T-cell (primary cell): Measurements from ENCODE around the gene NUP188. TPM values are rescaled to one million over a fixed set of nuclear protein-coding genes. Genes with fewer than 3 reads are reported as not detected.

ENCODE experiments used
- ATAC-seq, 4 experiments: fragments of 200-7000 bp in 3 of 4; fragments of 150-1000 bp in 1 of 4; cut with Tn5 transposase; replicated peaks in 1 of 4; 1 replicate in 3 of 4; 2 replicates in 1 of 4; pipeline ENCODE4 v1.10.0; 2021; ENCODE audit warnings: moderate library complexity in 3 of 4, mild to moderate bottlenecking in 2 of 4, moderate number of reproducible peaks in 1 of 4
- CTCF ChIA-PET, 2 donors: fragments of 300-600 bp; sonication (Branson Sonifier 250); formaldehyde crosslinking; loops; one replicate each; lab custom pipeline; 2022; ENCODE audit warnings: antibody characterized with exemption in 2 of 2; lab: Charles Lee
- POLR2A ChIA-PET, 2 donors: fragments of 300-600 bp; sonication (Branson Sonifier 250); formaldehyde crosslinking; loops; one replicate each; lab custom pipeline; 2022; ENCODE audit warnings: antibody characterized with exemption in 2 of 2; lab: Charles Lee
- DNase-seq, 35 experiments: peaks; one replicate each; pipeline versions ENCODE4 v3.0.0 to v3.0.0-alpha.2; 2013 to 2023
- H3K27ac ChIP-seq: one replicate; pipeline ENCODE4 v1.5.1; 2013; ENCODE audit warnings: low read length
- H3K27me3 ChIP-seq, 2 experiments: replicated peaks in 1 of 2; 1 replicate in 1 of 2; 2 replicates in 1 of 2; pipeline versions ENCODE4 v1.6.1 to v1.7.0; 2013; ENCODE audit warnings: low read length in 1 of 2, mixed read lengths in 1 of 2; ENCODE audit not compliant: control insufficient read depth in 2 of 2, insufficient read depth in 2 of 2; ENCODE audit errors: extremely low read depth in 1 of 2
- H3K36me3 ChIP-seq, 2 donors: 1 replicate in 1 of 2; 2 replicates in 1 of 2; pipeline versions ENCODE4 v1.6.1 to v1.7.0; 2013; ENCODE audit warnings: low read length in 1 of 2; ENCODE audit not compliant: control insufficient read depth in 2 of 2, insufficient read depth in 1 of 2; ENCODE audit errors: extremely low read depth in 1 of 2
- H3K4me1 ChIP-seq, 2 experiments: 1 replicate in 1 of 2; 2 replicates in 1 of 2; pipeline versions ENCODE4 v1.6.1 to v1.7.0; 2013; ENCODE audit warnings: low read length in 2 of 2, mixed read lengths in 1 of 2; ENCODE audit not compliant: insufficient read depth in 2 of 2, control insufficient read depth in 1 of 2; ENCODE audit errors: extremely low read depth in 1 of 2
- H3K4me3 ChIP-seq, 2 donors: 1 replicate in 1 of 2; 2 replicates in 1 of 2; pipeline versions ENCODE4 v1.5.1 to v1.7.0; 2013; ENCODE audit warnings: mild to moderate bottlenecking in 2 of 2, low read length in 1 of 2, moderate library complexity in 1 of 2; ENCODE audit not compliant: control insufficient read depth in 1 of 2; ENCODE audit errors: extremely low read depth in 1 of 2
- H3K9me3 ChIP-seq: 2 replicates; pipeline ENCODE4 v1.7.0; 2013
- H3K27ac Mint-ChIP-seq, 2 donors: one replicate each; pipeline ENCODE4 v1.8.0; 2020 to 2021; ENCODE audit warnings: mild to moderate bottlenecking in 2 of 2, mixed read lengths in 2 of 2
- H3K27me3 Mint-ChIP-seq, 2 donors: one replicate each; pipeline ENCODE4 v1.8.0; 2021 to 2022; ENCODE audit warnings: mixed read lengths in 2 of 2
- H3K36me3 Mint-ChIP-seq: one replicate; pipeline ENCODE4 v1.8.0; 2021; ENCODE audit warnings: mixed read lengths
- H3K4me1 Mint-ChIP-seq, 3 donors: one replicate each; pipeline ENCODE4 v1.8.0; 2020 to 2022; ENCODE audit warnings: mixed read lengths in 3 of 3, mild to moderate bottlenecking in 1 of 3
- H3K4me3 Mint-ChIP-seq, 3 donors: one replicate each; pipeline ENCODE4 v1.8.0; 2020 to 2022; ENCODE audit warnings: mild to moderate bottlenecking in 3 of 3, mixed read lengths in 3 of 3, moderate library complexity in 3 of 3
- H3K9me3 Mint-ChIP-seq, 3 donors: one replicate each; pipeline ENCODE4 v1.8.0; 2020 to 2022; ENCODE audit warnings: mixed read lengths in 3 of 3
- WGBS: methylation state at CpG from one replicate; pipeline ENCODE4 v1.1.5; 2013; ENCODE audit warnings: missing lambda C conversion rate; ENCODE audit not compliant: insufficient coverage; 5-methylcytosine and 5-hydroxymethylcytosine counted together
- total RNA-seq, 35 experiments: library from RNA in 6 of 35; stranded (reverse) in 6 of 35; fragments of 120-200 nt in 1 of 35; gene quantifications; one replicate each; pipeline versions ENCODE4 v1.2.1 to v1.2.4 and lab custom pipeline; 2013 to 2026

The NUP188 gene, protein sequence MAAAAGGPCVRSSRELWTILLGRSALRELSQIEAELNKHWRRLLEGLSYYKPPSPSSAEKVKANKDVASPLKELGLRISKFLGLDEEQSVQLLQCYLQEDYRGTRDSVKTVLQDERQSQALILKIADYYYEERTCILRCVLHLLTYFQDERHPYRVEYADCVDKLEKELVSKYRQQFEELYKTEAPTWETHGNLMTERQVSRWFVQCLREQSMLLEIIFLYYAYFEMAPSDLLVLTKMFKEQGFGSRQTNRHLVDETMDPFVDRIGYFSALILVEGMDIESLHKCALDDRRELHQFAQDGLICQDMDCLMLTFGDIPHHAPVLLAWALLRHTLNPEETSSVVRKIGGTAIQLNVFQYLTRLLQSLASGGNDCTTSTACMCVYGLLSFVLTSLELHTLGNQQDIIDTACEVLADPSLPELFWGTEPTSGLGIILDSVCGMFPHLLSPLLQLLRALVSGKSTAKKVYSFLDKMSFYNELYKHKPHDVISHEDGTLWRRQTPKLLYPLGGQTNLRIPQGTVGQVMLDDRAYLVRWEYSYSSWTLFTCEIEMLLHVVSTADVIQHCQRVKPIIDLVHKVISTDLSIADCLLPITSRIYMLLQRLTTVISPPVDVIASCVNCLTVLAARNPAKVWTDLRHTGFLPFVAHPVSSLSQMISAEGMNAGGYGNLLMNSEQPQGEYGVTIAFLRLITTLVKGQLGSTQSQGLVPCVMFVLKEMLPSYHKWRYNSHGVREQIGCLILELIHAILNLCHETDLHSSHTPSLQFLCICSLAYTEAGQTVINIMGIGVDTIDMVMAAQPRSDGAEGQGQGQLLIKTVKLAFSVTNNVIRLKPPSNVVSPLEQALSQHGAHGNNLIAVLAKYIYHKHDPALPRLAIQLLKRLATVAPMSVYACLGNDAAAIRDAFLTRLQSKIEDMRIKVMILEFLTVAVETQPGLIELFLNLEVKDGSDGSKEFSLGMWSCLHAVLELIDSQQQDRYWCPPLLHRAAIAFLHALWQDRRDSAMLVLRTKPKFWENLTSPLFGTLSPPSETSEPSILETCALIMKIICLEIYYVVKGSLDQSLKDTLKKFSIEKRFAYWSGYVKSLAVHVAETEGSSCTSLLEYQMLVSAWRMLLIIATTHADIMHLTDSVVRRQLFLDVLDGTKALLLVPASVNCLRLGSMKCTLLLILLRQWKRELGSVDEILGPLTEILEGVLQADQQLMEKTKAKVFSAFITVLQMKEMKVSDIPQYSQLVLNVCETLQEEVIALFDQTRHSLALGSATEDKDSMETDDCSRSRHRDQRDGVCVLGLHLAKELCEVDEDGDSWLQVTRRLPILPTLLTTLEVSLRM (N-terminal part only)
- total RNA-seq (10 to 100 TPM; 51.0 to 78.4 (median 71.3) TPM), total RNA-seq (lab: John Stamatoyannopoulos, UW) (72.3 to 310 (median 102) reads per million in 29 experiments)
- 43.4 TPM for total RNA-seq (2013)

DNA sequence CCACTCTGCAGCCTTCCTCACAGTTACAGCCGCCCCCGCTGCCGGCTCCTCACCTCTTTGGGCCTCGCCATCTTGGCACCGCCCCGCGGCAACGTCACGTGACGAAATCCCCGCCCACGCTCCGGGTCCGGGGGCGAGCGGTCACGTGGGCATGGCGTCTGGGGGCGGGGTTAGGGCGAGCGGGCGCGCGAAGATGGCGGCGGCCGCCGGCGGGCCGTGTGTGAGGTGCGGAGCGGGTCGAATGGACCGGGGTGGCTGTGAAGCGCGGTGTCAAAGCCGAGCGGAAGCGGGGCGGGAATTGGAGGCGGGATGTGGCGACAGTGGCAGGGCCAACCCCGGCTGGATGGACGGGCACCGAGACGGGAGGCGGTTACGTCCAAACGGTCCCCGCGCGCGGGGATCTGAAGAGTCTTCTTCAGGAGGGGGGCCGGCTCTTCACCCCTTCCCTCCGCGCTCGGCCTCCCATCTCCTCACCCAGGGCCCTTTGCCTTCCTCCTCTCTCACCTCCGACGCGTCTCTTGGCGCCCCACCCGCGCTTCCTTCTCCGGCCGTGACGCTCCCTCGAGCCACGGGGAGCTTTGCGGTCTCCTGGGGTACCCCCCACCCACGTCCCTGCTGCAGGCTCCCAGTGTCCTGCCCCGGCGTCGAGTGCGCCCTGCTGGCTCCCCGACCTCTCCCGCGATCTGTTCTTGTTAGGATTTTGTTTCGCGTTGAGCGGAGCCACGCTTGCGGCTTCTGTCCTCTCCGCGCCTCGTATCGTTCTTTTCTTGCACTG is at the start of gene NUP188, which contains the start of gene DOLK:
Gene NUP188, plus strand, starts transcription at position 173 of the 775 bp plus-strand sequence. Its CDS starts 21 bp downstream, at position 194.
Gene DOLK, minus strand, starts transcription at position 77 of the 775 bp plus-strand sequence. CDS start 300 bp downstream, outside the sequence.
- H3K9me3 ChIP-seq: no peaks in the 10 kb centered on the region
- Mint-ChIP-seq H3K9me3 (no peaks in the 10 kb centered on the region), H3K27me3 (no peaks in the 10 kb centered on the region), H3K4me1 (peaks cover 28 to 38% (median 36%) of the 10 kb centered on the region in 3 donors), H3K4me3 (peak within 1 kb of the TSS; percentile 96 to 99 (median 96)), H3K27ac (peak within 1 kb of the TSS; percentile 93 to 97), H3K36me3 (peaks cover 10% of the 10 kb centered on the region)
- ChIA-PET CTCF (no interaction called here), POLR2A (interaction anchor here in 1 of 2 donors (0.5 to 0.6 kb wide), 2 partner anchors 143 to 790 kb away, joined by 4 to 7 read pairs; no protein-coding TSS in a partner anchor)
- H3K4me3 ChIP-seq: peak within 1 kb of the TSS; percentile 80 to 98
- H3K36me3 ChIP-seq: peaks cover 6 to 22% of the 10 kb centered on the region in 2 donors
- WGBS: under 1% methylated on average over 86 of the region's 86 CpGs
- no peaks in the 10 kb centered on the region for H3K27me3 ChIP-seq
- peak; percentile 86 to 94 (median 91) for ATAC-seq
- H3K4me1 ChIP-seq: peaks cover 10 to 29% of the 10 kb centered on the region in 2 experiments
- H3K27ac ChIP-seq: peak within 1 kb of the TSS; percentile 97
- DNase-seq: peak; percentile 94 to 100 (median 99)

DNA sequence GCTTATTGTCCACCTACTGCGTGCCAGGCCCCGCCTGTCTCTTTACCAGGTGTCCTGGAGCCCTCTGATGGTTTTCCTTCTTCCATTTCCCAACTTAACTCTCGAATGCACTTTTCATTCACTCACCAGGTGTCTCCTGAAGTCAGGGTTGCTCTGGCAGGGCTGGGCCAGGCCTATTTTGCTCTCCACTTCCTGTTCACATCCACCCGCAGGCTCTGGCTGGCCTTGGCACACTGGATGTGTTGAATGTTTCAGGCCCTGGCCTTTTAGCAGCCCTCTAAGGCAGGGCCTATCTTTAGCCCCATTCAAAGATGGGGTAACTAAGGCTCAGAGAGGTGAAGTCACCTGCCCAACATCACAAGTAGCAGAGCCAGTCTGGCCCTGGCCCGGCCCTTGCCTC is 49.1 kb upstream of the NUP188 start:
- H3K27ac Mint-ChIP-seq: peak overlapping the region; percentile 96 to 97
- Histone ChIP-seq H3K9me3 (no peaks in the 10 kb centered on the region), H3K4me1 (peaks cover 57 to 91% of the 10 kb centered on the region in 2 experiments), H3K27ac (peak overlapping the region; percentile 79), H3K27me3 (no peaks in the 10 kb centered on the region), H3K36me3 (peaks cover 0 to 24% of the 10 kb centered on the region in 2 donors), H3K4me3 (no peak overlapping the region)
- peaks cover 77 to 91% (median 82%) of the 10 kb centered on the region in 3 donors for H3K4me1 Mint-ChIP-seq
- POLR2A ChIA-PET: interaction anchor here in 1 of 2 donors (0.5 to 0.7 kb wide), 2 partner anchors 9 to 69 kb away, joined by 3 to 4 read pairs; partner anchors contain the start of gene SPOUT1
- H3K9me3 Mint-ChIP-seq: no peaks in the 10 kb centered on the region
- peaks cover 20% of the 10 kb centered on the region for H3K36me3 Mint-ChIP-seq
- CTCF ChIA-PET: no interaction called here
- ATAC-seq (no peak), DNase-seq (peak in 1 of 35 experiments; percentile 31)
- no peaks in the 10 kb centered on the region for H3K27me3 Mint-ChIP-seq
- WGBS: 75% methylated on average over 4 of the region's 5 CpGs
- H3K4me3 Mint-ChIP-seq: peak overlapping the region in 1 of 3 donors; percentile 63

DNA sequence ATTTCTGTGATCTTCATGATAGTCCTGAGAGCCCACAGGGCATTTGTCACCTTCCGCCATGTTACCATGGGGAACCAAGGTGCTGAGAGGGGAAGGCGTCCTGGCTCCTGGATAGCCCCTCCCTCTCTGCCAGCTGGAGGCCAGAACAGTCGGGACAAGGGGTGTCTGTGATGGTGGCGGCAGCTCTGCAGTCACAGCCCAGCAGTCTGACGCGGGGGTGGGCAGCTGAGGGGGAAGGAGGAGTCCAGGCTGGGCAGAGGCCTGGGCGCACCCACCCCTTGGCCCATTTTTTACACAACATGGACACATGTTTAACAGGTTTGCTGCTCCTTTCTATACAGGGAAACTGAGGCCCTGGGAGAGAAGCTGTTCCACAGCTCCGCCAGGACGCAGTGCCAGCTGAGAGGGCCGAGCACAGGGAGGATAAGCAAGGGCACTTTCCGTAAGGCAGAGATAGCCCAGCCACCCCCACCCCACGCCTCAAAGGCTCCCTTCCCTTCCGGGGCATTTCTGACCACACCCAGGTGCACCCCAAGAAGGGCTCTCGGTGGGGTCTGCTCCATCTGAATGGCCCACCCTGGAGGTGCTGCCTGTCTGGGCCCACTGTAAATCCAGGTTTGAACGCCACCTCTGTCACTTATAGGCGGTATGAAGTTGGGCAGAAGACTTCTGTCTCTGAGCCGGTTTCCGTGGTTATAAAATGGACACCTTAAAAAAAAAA is 48.5 kb upstream of the NUP188 start:
- Histone ChIP-seq H3K27ac (peak overlapping the region; percentile 79), H3K9me3 (no peaks in the 10 kb centered on the region), H3K4me3 (peak overlapping the region in 1 of 2 donors; percentile 25), H3K36me3 (peaks cover 0 to 24% of the 10 kb centered on the region in 2 donors), H3K4me1 (peaks cover 62 to 92% of the 10 kb centered on the region in 2 experiments), H3K27me3 (no peaks in the 10 kb centered on the region)
- Mint-ChIP-seq H3K27ac (peak overlapping the region; percentile 96 to 97), H3K9me3 (no peaks in the 10 kb centered on the region), H3K4me3 (peak overlapping the region; percentile 1 to 63 (median 32)), H3K4me1 (peaks cover 81 to 93% (median 83%) of the 10 kb centered on the region in 3 donors), H3K27me3 (no peaks in the 10 kb centered on the region), H3K36me3 (peaks cover 18% of the 10 kb centered on the region)
- ChIA-PET CTCF (no interaction called here), POLR2A (interaction anchor here in 1 of 2 donors (0.5 kb wide), 1 partner anchor 10 kb away, joined by 4 read pairs; no protein-coding TSS in a partner anchor)
- DNase-seq: no peak
- 71% methylated on average over 7 of the region's 18 CpGs for WGBS
- ATAC-seq: no peak

DNA sequence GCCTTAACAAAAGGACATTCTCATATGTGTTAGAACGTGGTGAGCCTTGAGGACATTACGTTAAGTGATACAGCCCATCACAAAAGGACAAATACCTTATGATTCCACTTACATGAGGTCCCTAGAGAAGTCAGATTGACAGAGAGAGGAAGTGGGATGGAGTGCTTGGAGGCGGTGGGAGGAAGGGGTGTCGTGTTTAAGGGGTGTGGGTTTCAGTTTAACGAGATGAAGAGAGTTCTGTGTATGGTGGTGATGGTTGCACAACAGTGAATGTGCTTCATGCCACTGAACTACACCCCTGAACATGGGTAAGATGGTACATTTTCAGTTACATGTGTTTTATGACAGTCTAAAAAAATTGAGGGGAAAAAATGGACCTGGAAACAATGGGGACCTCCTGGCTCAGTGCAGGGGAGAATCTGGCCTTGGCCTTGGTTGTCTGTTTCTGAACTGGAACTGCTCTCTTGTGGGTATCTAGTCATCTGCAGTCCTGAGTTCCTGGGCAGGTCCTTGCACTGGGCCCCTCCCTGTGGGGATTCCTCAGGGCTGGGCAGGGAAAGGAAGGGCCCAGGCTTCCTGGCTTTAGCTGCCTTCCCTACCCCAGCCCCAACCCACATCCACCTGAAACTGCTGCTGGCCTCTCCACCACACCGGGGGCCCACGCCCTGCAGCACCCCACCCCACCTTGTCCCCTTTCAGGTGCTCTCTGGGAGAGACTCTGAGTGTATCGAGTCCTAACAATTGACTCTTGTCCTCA is 47.8 kb upstream of the NUP188 start:
- no peaks in the 10 kb centered on the region for H3K9me3 ChIP-seq
- peak in 1 of 4 experiments; percentile 18 for ATAC-seq
- H3K36me3 ChIP-seq: peaks cover 0 to 24% of the 10 kb centered on the region in 2 donors
- H3K4me3 ChIP-seq: no peak overlapping the region
- Mint-ChIP-seq H3K4me3 (peak overlapping the region; percentile 1 to 63 (median 32)), H3K27me3 (no peaks in the 10 kb centered on the region), H3K36me3 (peaks cover 18% of the 10 kb centered on the region), H3K4me1 (peaks cover 80 to 89% (median 80%) of the 10 kb centered on the region in 3 donors), H3K27ac (peak overlapping the region; percentile 96 to 97), H3K9me3 (no peaks in the 10 kb centered on the region)
- CTCF ChIA-PET: no interaction called here
- POLR2A ChIA-PET: no interaction called here
- no CpG with 5 or more reads among the region's 8 CpGs for WGBS
- H3K27me3 ChIP-seq: no peaks in the 10 kb centered on the region
- H3K4me1 ChIP-seq: peaks cover 65 to 93% of the 10 kb centered on the region in 2 experiments
- peak overlapping the region; percentile 79 for H3K27ac ChIP-seq
- peak in 3 of 35 experiments; percentile 20 to 46 (median 22) for DNase-seq
